IPS DF 4.7 (cell line): ENCODE data around the gene ADI1.
"Not testable (repeated sequence)": the region's sequence is repeated elsewhere in the genome, so short reads cannot be mapped to it uniquely, and the experiment has no call there.

Experiments used
- DNase-seq: peaks from one replicate; pipeline ENCODE4 v3.0.0-alpha.2; 2013; ENCODE audit warnings: low spot score; ENCODE audit errors: extremely low read depth

ADI1 gene

DNA sequence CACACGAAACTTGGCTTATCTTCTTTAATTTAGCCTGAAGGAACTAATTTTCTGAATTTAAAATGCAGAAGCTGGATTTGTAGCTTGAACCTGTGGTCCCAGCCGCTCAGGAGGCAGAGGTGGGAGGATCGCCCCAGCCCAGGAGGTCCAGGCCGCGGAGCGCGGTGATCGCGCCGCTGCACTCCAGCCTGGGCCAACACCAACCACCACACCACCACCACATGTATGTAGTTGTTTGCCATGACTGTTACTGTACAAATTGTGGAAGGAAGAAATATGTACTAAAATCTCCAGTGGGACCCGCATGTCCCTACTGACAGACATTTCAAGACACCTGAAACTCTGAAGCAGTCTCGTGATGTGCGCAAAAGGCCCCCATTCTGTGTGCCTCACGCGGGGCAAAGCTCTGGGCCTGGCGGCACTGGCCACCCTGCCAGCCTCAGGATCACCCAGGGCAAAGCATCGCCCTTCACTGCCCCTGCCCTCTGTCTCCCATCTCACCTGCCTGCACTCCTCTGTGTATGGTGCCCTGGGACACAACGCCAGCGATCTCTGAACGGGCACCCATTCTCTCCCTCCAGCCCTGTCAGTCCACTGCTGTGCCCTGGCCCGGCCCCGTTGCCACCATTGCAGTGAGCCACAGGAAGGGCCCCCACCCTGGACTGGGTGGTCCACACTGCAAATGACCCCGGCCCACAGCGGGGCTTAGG lies 10.1 kb upstream of the ADI1 start:
- no peak for DNase-seq

DNA sequence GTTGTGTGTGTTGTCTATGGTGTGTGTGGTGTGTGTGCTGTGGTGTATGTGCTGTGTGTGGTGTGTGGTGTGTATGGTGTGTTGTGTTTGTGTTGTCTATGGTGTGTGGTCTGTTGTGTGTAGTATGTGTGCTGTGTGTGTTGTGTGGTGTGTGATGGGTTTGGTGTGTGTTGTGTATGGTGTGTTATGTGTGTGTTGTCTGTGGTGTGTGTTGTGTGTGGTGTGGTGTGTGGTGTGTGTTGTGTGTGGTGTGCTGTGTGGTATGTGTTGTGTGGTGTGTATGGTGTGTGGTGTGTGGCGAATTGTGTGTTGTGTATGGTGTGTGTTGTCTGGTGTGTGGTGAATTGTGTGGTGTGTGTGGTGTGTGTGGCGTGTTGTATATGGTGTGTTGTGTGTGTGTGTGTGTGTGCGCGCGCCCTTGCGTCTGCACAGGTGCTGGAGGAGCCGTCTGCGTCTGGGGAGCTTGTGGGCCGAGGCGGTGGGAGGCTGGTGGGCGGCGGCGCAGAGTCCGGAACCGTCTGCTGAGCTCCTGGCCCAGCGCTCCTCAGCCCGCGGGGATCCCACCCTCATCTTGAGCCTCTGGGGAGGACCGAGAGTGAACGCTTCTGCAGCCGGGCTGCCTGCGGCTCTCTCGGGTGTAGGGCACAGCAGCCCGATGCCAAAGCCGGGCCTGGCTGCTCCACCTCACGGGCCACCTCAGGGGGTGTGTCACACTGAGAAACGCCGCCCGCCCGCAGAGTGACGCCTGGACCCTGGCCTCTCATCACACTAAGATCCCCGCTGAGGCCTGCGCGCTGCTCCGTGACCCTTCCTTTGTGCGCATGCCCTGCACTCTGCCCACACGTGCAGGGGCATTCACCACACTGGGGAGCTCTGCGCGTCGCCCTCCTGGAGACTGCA lies 8.8 kb upstream of the ADI1 start:
- DNase-seq, result no peak

DNA sequence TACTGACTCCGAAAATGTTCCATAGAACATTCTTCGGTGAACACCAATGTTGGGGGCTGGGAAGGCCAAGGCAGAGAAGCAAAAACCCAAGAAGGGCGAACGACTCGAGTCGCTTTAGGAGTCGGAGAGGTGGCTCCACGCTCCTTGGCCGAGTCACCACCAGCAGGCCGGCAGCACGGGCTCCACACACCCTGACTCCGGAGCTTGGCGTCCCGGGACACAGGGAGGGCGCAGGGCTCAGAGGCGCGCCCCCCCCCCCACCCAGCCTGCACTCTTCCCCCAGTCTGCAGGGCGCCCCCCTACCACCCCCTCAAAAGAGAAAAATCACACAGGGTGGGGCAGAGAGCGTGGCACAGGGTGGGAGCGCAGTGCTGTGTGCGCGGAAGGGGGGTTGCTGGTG lies 7.5 kb upstream of the ADI1 start:
- DNase-seq, result no peak

DNA sequence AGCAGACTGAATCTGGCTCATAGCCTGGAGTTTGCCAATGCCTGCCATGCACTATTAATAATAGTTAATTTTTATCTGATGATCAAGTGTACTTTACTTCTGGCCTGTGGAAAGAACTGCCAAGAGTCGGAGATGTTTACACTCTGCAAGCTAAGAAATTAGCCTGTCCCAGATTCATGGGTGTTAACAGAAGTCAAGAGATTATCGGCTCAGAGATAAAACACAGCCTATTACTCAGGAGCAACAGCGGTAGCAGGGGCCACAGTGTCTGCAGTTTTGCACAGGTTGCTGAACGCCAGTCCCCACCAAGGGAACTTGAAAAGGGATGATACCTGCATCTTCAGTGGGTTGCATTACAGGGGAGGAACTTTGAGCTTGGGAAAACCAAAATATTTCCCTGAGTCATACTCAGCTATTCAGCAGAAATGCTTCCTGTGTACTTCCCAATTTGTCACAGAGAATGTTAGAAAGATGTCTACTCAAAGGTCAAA lies 4.3 kb upstream of the ADI1 start:
- DNase-seq, result no peak

DNA sequence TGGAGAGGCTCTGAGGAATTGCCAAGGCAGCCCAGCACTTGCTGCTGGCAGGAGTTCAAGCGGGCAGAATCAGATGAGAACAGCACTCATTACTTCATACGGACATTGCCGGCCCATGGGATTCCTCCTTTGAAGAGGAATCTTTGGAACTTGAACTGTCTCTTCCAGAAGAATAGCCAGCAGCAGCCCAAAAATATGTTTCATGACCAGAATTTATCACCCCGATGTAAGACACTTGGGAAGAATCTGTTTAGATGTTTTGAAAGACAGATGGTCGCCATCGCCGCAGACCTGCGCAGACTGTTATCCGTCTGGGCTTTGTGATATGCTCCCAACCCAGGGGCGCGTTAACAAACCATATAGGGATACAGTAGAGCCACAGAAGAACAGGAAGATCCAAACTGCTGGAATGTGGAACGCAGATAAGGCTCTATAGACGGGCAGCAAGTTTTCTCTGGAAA lies 3.7 kb upstream of the ADI1 start:
- DNase-seq, result no peak

DNA sequence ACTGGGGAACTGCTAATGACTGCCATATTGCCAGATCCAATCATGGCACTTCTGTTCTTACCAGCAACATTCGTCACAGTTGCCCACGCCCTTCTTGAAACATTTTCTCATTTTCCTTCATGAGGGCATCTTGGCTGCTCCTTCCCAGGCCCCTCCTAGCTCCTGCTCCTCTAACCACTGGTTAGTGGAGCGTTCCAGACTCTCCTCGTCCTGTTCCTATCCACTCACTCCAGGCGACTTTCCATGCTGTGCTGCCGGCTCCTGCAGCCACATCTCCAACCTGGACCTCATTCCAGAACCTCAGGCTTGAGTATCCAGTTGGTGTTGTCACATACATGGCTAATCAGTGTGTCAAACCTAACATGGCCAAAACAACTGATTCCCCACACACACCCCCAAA lies 1.3 kb upstream of the ADI1 start:
- no peak for DNase-seq

DNA sequence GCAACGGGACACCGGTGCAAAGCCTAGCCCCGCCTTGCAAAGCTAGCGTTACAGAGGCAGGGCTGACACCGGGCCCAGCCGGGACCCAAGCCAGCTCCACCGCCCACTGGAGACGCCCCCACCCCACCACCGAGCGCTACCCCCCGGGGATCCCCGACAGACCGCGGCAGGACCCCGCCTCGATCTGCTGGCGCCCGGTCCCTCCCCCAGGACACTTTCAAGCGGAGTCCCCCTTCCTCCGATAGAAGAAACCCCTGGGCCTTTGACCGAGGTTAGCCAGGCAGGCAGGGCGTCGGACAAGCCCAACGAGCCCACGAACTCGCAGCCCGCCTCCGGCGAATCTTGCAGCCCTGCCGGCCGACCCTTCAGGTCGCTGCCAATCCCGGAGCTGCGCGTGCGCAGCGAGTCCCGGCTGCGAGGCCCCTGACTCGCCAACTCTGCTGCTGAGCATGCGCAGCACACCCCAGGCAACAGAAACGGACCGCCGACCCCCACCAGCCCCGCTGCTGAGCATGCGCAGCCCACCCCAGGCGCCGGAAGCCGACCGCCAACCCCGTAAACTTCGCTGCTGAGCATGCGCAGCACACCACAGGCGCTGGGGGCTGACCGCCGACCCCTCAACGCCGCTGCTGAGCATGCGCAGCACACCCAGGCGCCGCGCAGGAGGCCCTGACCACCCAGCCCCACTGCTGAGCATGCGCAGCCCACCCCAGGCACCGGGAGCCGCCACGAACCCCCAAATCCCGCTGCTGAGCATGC lies 656 bp downstream of the ADI1 start:
- DNase-seq, result peak; percentile 89

DNA sequence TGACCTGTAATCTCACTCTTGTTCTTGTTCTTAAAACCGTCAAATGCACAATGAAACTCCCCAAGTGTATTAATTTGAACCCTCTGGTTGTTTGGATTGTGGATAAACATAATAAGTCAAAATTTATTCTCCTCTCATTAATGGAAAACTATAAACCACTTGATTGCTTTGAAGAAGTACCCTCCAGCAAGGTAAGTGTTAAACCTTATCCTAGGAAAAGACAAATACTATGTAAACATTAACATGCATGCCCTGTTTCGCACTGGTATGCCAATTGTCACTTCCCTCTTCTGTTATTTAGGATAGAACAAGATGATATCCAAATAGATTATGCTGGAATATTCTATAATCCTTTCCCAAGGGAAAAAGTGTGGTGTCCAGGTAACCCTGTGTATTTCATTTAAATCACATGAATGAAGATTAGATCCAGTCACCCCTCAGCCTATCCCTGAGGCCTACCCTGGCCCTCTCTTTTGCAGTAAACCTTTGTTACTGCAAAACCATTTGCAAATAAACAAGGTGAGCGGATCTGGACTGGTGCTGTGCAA lies 1.3 kb downstream of the ADI1 start:
- no peak for DNase-seq

DNA sequence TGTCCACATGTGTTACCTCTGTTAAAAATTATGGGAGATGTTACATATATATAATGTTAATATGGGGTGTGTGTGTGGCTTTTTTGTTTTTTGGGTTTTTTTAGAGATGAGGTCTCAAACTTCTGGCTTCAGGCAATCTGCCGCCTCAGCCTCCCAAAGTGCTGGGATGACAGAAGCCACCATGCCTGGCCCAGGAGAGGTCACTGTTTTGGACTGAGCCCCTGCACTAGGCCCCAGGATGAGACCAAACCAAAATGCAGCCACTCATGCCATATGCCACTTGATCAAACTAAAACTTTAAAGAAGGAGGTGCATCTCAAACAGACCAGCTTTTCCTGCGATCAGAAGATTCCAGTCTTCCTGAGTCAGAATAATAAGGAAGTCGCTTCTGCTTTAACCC lies 2.5 kb downstream of the ADI1 start:
- no peak for DNase-seq

DNA sequence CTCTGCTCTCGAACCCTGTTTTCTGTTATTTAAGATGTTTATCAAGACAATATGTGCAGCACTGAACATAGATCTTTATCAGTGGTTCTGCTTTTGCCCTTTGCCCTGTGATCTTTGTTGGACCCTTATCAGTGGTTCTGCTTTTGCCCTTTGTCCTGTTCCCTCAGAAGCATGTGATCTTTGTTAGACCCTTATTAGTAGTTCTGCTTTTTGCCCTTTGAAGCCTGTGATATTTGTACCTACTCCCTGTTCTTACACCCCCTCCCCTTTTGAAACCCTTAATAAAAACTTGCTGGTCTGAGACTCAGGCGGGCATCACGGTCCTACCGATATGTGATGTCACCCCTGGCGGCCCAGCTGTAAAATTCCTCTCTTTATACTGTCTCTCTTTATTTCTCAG lies 3.9 kb downstream of the ADI1 start:
- not testable (repeated sequence) for DNase-seq

DNA sequence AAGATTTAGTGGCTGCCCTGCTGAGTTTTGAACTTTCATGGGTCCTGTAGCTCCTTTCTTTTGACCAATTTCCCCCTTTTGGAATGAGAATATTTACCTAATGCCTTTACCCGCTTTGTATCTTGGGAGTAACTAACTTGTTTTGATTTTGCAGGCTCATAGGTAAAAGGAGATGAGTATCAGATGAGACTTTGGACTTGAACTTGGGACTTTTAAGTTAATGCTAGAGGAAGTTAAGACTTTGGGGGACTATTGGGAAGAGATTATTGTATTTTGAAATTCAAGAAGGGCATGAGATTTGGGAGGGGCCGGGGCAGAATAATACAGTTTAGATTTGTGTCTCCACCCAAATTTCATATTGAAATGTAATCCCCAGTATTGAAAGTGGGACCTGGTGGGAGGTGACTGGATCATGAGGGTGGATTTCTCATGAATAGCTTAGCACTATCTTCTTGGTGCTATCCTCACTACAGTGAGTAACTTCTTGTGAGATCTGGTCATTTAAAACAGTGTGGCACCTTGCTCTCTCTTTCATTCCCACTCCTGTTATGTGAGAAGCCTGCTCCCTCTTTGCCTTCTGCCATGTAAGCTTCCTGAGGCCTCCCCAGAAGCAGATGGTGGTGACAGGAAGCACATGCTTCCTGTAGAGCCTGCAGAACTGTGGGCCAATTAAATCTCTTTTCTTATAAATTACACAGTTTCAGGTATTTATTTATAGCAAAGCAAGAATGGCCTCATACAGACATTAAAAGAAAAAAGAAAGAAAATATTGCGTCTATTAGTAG lies 6.1 kb downstream of the ADI1 start:
- DNase-seq, result no peak

DNA sequence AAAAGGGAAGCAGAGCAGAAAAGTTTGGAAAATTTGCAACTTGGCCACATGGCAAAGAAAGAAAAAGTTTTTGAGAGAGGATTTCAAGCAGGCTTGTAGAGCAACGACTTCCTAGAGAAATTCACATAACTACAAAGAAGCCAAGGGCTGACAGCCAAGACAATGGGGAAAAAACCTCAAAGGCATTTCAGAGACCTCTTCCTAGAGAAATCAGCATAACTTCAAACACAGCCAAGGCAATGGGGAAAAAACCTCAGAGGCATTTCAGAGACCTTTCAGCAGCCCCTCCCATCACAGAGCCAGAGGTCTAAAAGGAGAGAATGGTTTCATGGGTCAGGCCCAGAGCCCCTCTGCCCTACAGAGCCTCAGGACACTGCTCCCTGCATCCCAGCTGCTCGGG lies 7.2 kb downstream of the ADI1 start:
- DNase-seq, result no peak

DNA sequence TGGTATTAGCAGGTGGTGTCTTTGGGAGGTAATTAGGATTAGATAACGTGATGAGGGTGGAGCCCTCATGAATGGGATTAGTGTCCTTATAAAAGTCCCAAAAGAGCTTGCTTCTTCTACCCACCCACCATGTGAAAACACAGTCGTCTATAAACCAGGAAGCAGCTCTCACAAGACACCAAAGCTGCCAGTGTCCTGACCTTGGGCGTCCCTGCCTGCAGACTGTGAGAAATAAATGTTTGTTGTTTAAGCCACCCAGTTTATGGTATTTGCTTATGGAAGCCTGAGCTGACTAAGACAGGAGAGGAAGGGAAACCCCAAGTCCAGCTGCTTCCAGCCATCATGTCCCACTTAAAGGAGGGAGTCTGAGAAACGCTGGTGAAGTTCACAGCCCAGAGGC lies 13.6 kb downstream of the ADI1 start:
- DNase-seq, result no peak

DNA sequence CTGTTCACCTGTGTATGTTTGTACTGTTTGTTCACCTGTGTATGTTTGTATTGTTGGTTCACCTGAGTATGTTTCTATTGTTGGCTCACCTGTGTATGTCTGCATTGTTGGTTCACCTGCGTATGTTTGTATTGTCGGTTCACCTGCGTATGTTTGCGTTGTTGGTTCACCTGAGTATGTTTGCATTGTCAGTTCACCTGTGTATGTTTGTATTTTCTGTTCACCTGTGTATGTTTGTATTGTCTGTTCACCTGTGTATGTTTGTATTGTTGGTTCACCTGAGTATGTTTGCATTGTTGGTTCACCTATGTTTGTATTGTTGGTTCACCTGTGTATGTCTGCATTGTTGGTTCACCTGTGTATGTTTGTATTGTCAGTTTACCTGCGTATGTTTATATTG lies 14.6 kb downstream of the ADI1 start:
- no peak for DNase-seq

DNA sequence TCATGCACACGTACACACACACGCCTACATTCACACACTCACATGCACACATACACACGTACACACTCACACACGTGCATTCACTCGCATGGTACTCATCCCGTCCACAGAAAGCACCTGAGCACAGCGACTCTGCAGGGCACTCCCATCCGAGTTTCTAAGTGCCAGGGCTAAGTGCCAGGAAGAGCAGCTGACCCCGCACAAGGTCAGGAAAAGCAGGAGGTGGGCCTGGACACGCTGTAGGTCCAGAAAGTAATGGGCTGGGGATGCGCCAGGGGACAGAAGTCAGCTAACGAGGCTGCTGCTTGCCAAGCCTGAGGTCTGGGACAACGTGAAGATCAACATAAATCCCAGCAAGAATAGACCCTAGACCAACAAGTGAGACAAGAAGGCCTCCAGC lies 15.8 kb downstream of the ADI1 start:
- DNase-seq, result no peak

DNA sequence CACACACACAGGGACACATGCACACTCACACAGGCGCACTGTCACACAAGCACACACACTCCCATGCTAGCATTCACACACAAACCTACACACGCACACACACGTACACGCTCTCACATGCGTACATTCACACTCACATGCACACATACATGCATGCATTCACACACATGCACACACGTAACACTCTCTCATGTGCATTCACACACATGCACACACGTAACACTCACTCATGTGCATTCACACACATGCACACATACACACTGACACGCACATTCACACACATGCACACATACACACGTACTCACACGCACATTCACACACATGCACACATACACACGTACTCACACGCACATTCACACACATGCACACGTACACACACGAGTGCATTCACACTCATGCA lies 16.3 kb downstream of the ADI1 start:
- no peak for DNase-seq

DNA sequence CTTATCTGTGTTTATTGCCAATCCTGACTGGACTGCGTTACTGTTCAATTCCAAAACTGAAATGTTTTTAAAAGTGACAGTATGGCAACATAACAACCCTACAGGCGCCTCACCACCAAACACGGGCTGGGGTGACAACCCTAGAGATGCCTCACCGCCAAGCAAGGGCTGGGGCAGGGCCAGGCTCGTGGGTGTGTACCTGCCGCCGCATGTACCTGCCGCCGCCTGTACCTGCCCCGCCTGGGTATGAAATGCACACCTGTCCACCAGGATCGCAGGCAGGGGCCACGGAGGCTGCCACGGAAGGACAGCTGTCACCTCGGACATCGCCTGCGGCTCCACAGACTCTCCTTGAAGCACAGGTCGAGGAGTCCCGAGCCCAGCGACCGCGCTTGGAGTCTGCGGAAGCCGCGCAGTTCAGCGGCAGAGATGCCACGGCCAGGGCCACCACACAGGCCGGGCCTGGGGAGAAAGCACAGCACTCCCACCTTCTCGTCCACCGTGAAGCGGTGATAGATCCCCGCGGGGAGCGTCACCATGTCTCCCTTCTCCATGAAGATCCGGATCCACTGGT lies 18.9 kb downstream of the ADI1 start:
- DNase-seq, result no peak

DNA sequence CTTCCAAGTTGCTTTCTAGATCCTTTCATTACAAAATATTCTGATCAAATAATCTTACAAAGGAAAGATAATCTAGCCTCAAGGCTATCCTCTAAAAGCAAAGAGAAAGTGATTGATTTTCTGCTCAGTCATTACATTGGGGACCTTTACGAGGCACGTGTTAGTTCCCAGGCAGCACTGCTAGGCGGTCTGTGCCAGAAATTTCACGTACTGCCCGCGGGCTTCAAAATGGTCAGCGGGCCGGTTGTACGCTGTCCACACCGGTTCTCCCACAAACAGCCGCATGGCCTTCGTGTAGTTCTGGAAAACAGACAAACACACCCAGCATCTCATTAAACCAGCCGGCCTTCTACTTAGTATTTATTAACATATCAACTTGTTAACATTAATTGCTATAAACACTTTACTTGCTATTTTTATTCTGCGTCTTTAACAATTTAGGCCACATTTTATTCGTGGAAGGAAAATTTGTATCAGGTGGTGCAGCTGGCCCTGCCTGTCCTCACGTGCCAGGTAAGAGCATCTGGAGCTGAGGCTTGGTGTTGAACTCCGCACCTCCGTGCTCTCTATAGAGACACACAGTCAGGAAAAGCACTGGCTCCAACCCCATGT lies 20.4 kb downstream of the ADI1 start:
- DNase-seq, result no peak

DNA sequence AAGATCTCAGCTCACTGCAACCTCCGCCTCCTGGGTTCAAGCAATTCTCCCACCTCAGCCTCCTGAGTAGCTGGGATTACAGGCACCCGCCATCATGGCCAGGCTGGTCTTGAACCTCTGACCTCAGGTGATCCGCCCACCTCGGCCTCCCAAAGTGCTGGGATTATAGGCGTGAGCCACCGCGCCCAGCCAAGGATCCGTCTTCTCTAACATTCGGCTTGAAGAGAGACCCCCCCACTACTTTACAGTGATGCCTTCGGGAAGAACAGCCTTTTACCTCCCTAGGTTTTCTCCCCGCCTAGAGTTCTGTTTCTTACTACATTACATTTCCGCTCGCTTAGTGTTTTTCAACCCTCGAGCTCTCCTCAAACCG lies 22.6 kb downstream of the ADI1 start:
- DNase-seq, result not testable (repeated sequence)
